ENCODE results near the gene LCE1A. TPM values are rescaled to one million over a fixed set of nuclear protein-coding genes. Genes with fewer than 3 reads are reported as not detected.

Gene LCE1A
- total RNA-seq, 2 experiments from 2014 or later: not detected

GRCh38 chr1:152824964-152825363 lies 2.3 kb upstream of the LCE1A start:
- no TSS peak for BruUV-seq (replicated peaks)
- no peak for TF ChIP-seq CTCF (conservative IDR thresholded peaks at IDR 0.05; ENCODE audit: low read length)
- no peak for TF ChIP-seq EZH2phosphoT487 (IDR thresholded peaks at IDR 0.05; ENCODE audit: borderline replicate concordance, low read depth, low read length)
- no peaks in the 10 kb centered on the region for H4K20me1 ChIP-seq (ENCODE audit: insufficient read depth, low read length)
- no peak for DNase-seq (ENCODE audit: low spot score)
- no peak overlapping the region for H3K4me3 ChIP-seq (ENCODE audit: low read depth, low read length, poor library complexity, severe bottlenecking)
- no peak overlapping the region for H2AFZ ChIP-seq (ENCODE audit: low read length)
- no peaks in the 10 kb centered on the region for H3K9me2 ChIP-seq (ENCODE audit: insufficient read depth, low read length)
- POLR2A ChIA-PET: interaction anchor here (0.7 kb wide), 1 partner anchor 1981 kb away, joined by 3 read pairs; no protein-coding TSS in a partner anchor
- CTCF ChIA-PET (ENCODE audit: unreplicated experiment): no interaction called here
- no peak overlapping the region for H3K4me2 ChIP-seq (ENCODE audit: low read length)
- intact Hi-C loops (cut with micrococcal nuclease; ENCODE audit: unreplicated experiment): no loop called here
- H3K27ac ChIP-seq (ENCODE audit: low read depth, low read length, poor library complexity, severe bottlenecking): no peak overlapping the region
- no peaks in the 10 kb centered on the region for H3K36me3 ChIP-seq (ENCODE audit: insufficient read depth, low read length)
- H3K9me3 ChIP-seq (ENCODE audit: low read length): no peaks in the 10 kb centered on the region
- H3K4me1 ChIP-seq (ENCODE audit: insufficient read depth, low read length, poor library complexity, severe bottlenecking): no peaks in the 10 kb centered on the region
- H3K79me2 ChIP-seq (ENCODE audit: insufficient read depth, low read depth, low read length): no peaks in the 10 kb centered on the region

GRCh38 chr1:152836870-152837269 lies 9.6 kb downstream of the LCE1A start:
- H3K4me2 ChIP-seq (ENCODE audit: low read length): no peak overlapping the region
- ChIA-PET POLR2A (no interaction called here), CTCF (ENCODE audit: unreplicated experiment) (no interaction called here)
- no peak for DNase-seq (ENCODE audit: low spot score)
- no peaks in the 10 kb centered on the region for H3K9me2 ChIP-seq (ENCODE audit: insufficient read depth, low read length)
- no peaks in the 10 kb centered on the region for H3K36me3 ChIP-seq (ENCODE audit: insufficient read depth, low read length)
- no peaks in the 10 kb centered on the region for H4K20me1 ChIP-seq (ENCODE audit: insufficient read depth, low read length)
- no TSS peak for BruUV-seq (replicated peaks)
- H3K9me3 ChIP-seq (ENCODE audit: low read length): no peaks in the 10 kb centered on the region
- H3K4me3 ChIP-seq (ENCODE audit: low read depth, low read length, poor library complexity, severe bottlenecking): no peak overlapping the region
- intact Hi-C loops (cut with micrococcal nuclease; ENCODE audit: unreplicated experiment): no loop called here
- no peaks in the 10 kb centered on the region for H3K4me1 ChIP-seq (ENCODE audit: insufficient read depth, low read length, poor library complexity, severe bottlenecking)
- H3K27ac ChIP-seq (ENCODE audit: low read depth, low read length, poor library complexity, severe bottlenecking): no peak overlapping the region
- no peaks in the 10 kb centered on the region for H3K79me2 ChIP-seq (ENCODE audit: insufficient read depth, low read depth, low read length)
- TF ChIP-seq EZH2phosphoT487 (IDR thresholded peaks at IDR 0.05; ENCODE audit: borderline replicate concordance, low read depth, low read length): no peak
- no peak for TF ChIP-seq CTCF (conservative IDR thresholded peaks at IDR 0.05; ENCODE audit: low read length)
- no peak overlapping the region for H2AFZ ChIP-seq (ENCODE audit: low read length)

GRCh38 chr1:152842556-152842955 lies 15.3 kb downstream of the LCE1A start, which contains the start of gene LCE6A:
Gene LCE6A, plus strand, starts transcription at chr1:152842856. Its CDS starts 665 bp downstream, at chr1:152843521.
- Histone ChIP-seq H3K4me3 (ENCODE audit: low read depth, low read length, poor library complexity, severe bottlenecking) (no peak within 1 kb of the TSS), H3K4me1 (ENCODE audit: insufficient read depth, low read length, poor library complexity, severe bottlenecking) (no peaks in the 10 kb centered on the region), H2AFZ (ENCODE audit: low read length) (no peak within 1 kb of the TSS), H3K9me2 (ENCODE audit: insufficient read depth, low read length) (no peaks in the 10 kb centered on the region), H3K4me2 (ENCODE audit: low read length) (no peak within 1 kb of the TSS), H3K27ac (ENCODE audit: low read depth, low read length, poor library complexity, severe bottlenecking) (no peak within 1 kb of the TSS), H4K20me1 (ENCODE audit: insufficient read depth, low read length) (no peaks in the 10 kb centered on the region), H3K36me3 (ENCODE audit: insufficient read depth, low read length) (no peaks in the 10 kb centered on the region), H3K79me2 (ENCODE audit: insufficient read depth, low read depth, low read length) (no peaks in the 10 kb centered on the region), H3K9me3 (ENCODE audit: low read length) (no peaks in the 10 kb centered on the region)
- TF ChIP-seq CTCF (conservative IDR thresholded peaks at IDR 0.05; ENCODE audit: low read length) (no peak), EZH2phosphoT487 (IDR thresholded peaks at IDR 0.05; ENCODE audit: borderline replicate concordance, low read depth, low read length) (no peak)
- ChIA-PET POLR2A (no interaction called here), CTCF (ENCODE audit: unreplicated experiment) (no interaction called here)
- no TSS peak for BruUV-seq (replicated peaks)
- intact Hi-C loops (cut with micrococcal nuclease; ENCODE audit: unreplicated experiment): no loop called here
- no peak for DNase-seq (ENCODE audit: low spot score)

Data from OCI-LY7 (cell line).